GM12878 (cell line): ENCODE data around the gene MAGI1.

ENCODE experiments used
- CTCF ChIP-seq, 3 experiments: IDR thresholded peaks in 2 of 3; conservative IDR thresholded peaks in 1 of 3; 2 replicates each; pipeline ENCODE4 v1.5.1; 2011; ENCODE audit warnings: low read depth in 3 of 3, low read length in 3 of 3, mild to moderate bottlenecking in 3 of 3, control low read depth in 2 of 3, moderate library complexity in 2 of 3, inconsistent platforms in 1 of 3, mixed read lengths in 1 of 3; ENCODE audit not compliant: control insufficient read depth in 2 of 3, insufficient read depth in 1 of 3; ENCODE audit errors: extremely low read depth in 1 of 3
- EP300 ChIP-seq, 2 experiments: fragments of 150-350 bp in 1 of 2; IDR thresholded peaks; 2 replicates each; pipeline ENCODE4 v1.6.1; 2011 to 2012; ENCODE audit warnings: low read depth in 2 of 2, low read length in 2 of 2, borderline replicate concordance in 1 of 2, improper control_type of control experiment in 1 of 2, inconsistent platforms in 1 of 2; ENCODE audit not compliant: control insufficient read depth in 1 of 2
- FOXM1 ChIP-seq: IDR thresholded peaks from 2 replicates; pipeline ENCODE4 v1.6.1; 2012; ENCODE audit warnings: low read depth, mild to moderate bottlenecking, inconsistent platforms, low read length, moderate library complexity
- PBX3 ChIP-seq: IDR thresholded peaks from 2 replicates; pipeline ENCODE4 v1.6.1; 2011; ENCODE audit warnings: mild to moderate bottlenecking, low read depth, low read length, moderate library complexity; ENCODE audit not compliant: insufficient replicate concordance
- RFX5 ChIP-seq: IDR thresholded peaks from 2 replicates; pipeline ENCODE4 v1.6.1; 2011; ENCODE audit warnings: low read depth, low read length, improper control_type of control experiment

GRCh38 chr3:65808824-65809223 lies 229.9 kb downstream of the MAGI1 start:
- TF ChIP-seq EP300 (IDR thresholded peaks at IDR 0.05; ENCODE audit: borderline replicate concordance in 1 of 2, control insufficient read depth in 1 of 2, low read depth in 2 of 2, low read length in 2 of 2): no peak
- TF ChIP-seq PBX3: no peak
- no peak for TF ChIP-seq FOXM1
- no peak for TF ChIP-seq RFX5
- no peak for TF ChIP-seq CTCF (IDR thresholded peaks at IDR 0.05 in 2 of 3, conservative IDR thresholded peaks at IDR 0.05 in 1 of 3; ENCODE audit: control insufficient read depth in 2 of 3, extremely low read depth in 1 of 3, insufficient read depth in 1 of 3, low read depth in 3 of 3, low read length in 3 of 3)
